Ishikawa (cell line): ENCODE results near the gene CIAO3.

ENCODE experiments used
- EP300 ChIP-seq: IDR thresholded peaks from 2 replicates; pipeline ENCODE4 v1.6.1; 2012; ENCODE audit warnings: borderline replicate concordance
- RAD21 ChIP-seq: IDR thresholded peaks from 2 replicates; pipeline ENCODE4 v1.6.1; 2012; ENCODE audit warnings: low read depth

- no peak for TF ChIP-seq RAD21
- no peak for TF ChIP-seq EP300
These were observed 21.9 kb upstream of the CIAO3 start for GRCh38 chr16:762595-763268.
